Naive thymus-derived CD4-positive, alpha-beta T cell (primary cell): ENCODE measurements around the gene EPAS1. TPM values are rescaled to one million over a fixed set of nuclear protein-coding genes. Genes with fewer than 3 reads are reported as not detected.

Source experiments
- ATAC-seq: fragments of 150-1000 bp; cut with Tn5 transposase; 2 replicates; pipeline ENCODE4 v1.10.0; 2021; ENCODE audit warnings: mild to moderate bottlenecking, moderate library complexity
- CTCF ChIA-PET: fragments of 350-600 bp; sonication (Branson Sonifier 250); formaldehyde crosslinking; loops from one replicate; lab custom pipeline; 2021; ENCODE audit warnings: antibody characterized with exemption; lab: Charles Lee
- POLR2A ChIA-PET: fragments of 350-600 bp; sonication (Branson Sonifier 250); formaldehyde crosslinking; loops from one replicate; lab custom pipeline; 2021; ENCODE audit warnings: antibody characterized with exemption, inconsistent platforms; lab: Charles Lee
- DNase-seq, 9 donors: peaks; one replicate each; pipeline versions ENCODE4 v3.0.0 to v3.0.0-alpha.2; 2020 to 2022; ENCODE audit warnings: mixed read lengths in 1 of 9
- H3K27ac ChIP-seq: one replicate; pipeline ENCODE4 v1.7.0; 2013; ENCODE audit warnings: mild to moderate bottlenecking, low read depth, low read length, moderate library complexity
- H3K27me3 ChIP-seq, 2 donors: one replicate each; pipeline ENCODE4 v1.7.0; 2013; ENCODE audit warnings: low read length in 2 of 2, mild to moderate bottlenecking in 2 of 2, moderate library complexity in 2 of 2; ENCODE audit not compliant: control insufficient read depth in 2 of 2, insufficient read depth in 2 of 2
- H3K36me3 ChIP-seq, 3 experiments: 1 replicate in 2 of 3; 2 replicates in 1 of 3; pipeline ENCODE4 v1.7.0; 2013; ENCODE audit warnings: low read length in 3 of 3, mild to moderate bottlenecking in 3 of 3, moderate library complexity in 1 of 3; ENCODE audit not compliant: insufficient read depth in 3 of 3, control insufficient read depth in 2 of 3
- H3K4me1 ChIP-seq, 2 donors: one replicate each; pipeline ENCODE4 v1.7.0; 2013; ENCODE audit warnings: low read length in 2 of 2, mild to moderate bottlenecking in 2 of 2, moderate library complexity in 1 of 2; ENCODE audit not compliant: control insufficient read depth in 2 of 2, insufficient read depth in 2 of 2
- H3K4me3 ChIP-seq: 2 replicates; pipeline ENCODE4 v1.7.0; 2013; ENCODE audit warnings: mild to moderate bottlenecking, low read length
- H3K9me3 ChIP-seq, 3 experiments: 1 replicate in 2 of 3; 2 replicates in 1 of 3; pipeline ENCODE4 v1.7.0; 2013; ENCODE audit warnings: low read length in 3 of 3; ENCODE audit not compliant: control insufficient read depth in 2 of 3
- H3K27ac Mint-ChIP-seq, 9 donors: one replicate each; pipeline ENCODE4 v1.8.0; 2020 to 2022; ENCODE audit warnings: mixed read lengths in 9 of 9, mild to moderate bottlenecking in 8 of 9, moderate library complexity in 5 of 9, inconsistent platforms in 2 of 9
- H3K27me3 Mint-ChIP-seq, 5 donors: one replicate each; pipeline ENCODE4 v1.8.0; 2021 to 2022; ENCODE audit warnings: mixed read lengths in 5 of 5, mild to moderate bottlenecking in 1 of 5
- H3K36me3 Mint-ChIP-seq, 5 donors: one replicate each; pipeline ENCODE4 v1.8.0; 2020 to 2022; ENCODE audit warnings: mixed read lengths in 5 of 5, mild to moderate bottlenecking in 3 of 5, inconsistent platforms in 1 of 5
- H3K4me1 Mint-ChIP-seq, 7 donors: one replicate each; pipeline ENCODE4 v1.8.0; 2020 to 2022; ENCODE audit warnings: mixed read lengths in 7 of 7, mild to moderate bottlenecking in 3 of 7, inconsistent platforms in 1 of 7
- H3K4me3 Mint-ChIP-seq, 10 donors: one replicate each; pipeline ENCODE4 v1.8.0; 2020 to 2022; ENCODE audit warnings: mild to moderate bottlenecking in 10 of 10, mixed read lengths in 10 of 10, moderate library complexity in 6 of 10, inconsistent platforms in 2 of 10
- H3K9me3 Mint-ChIP-seq, 11 donors: one replicate each; pipeline ENCODE4 v1.8.0; 2020 to 2022; ENCODE audit warnings: mixed read lengths in 11 of 11, mild to moderate bottlenecking in 4 of 11, inconsistent platforms in 1 of 11, moderate library complexity in 1 of 11
- intact Hi-C, 2 donors: fragments of 100-400 bp; cut with micrococcal nuclease; formaldehyde crosslinking; loops; one replicate each; pipeline ENCODE4 v1.15.1; 2023
- polyA plus RNA-seq, 2 donors: library from polyadenylated mRNA; unstranded; fragments of 300-500 nt; fragmentation: Illumina TruSeq; gene quantifications; one replicate each; pipeline ENCODE4 v1.2.3, GENCODE V29; 2021
- total RNA-seq, 6 experiments: library from RNA in 5 of 6; stranded (reverse) in 5 of 6; gene quantifications; 1 replicate in 5 of 6; 2 replicates in 1 of 6; pipeline ENCODE4 v1.2.3 and lab custom pipeline; 2021 to 2026

EPAS1 gene
- total and polyA plus RNA-seq, 7 experiments from 2014 or later = 0.18 to 17.0 (median 4.7) TPM; not detected in 1

GRCh38 chr2:46284796-46285195, 12.4 kb upstream of the EPAS1 start:
- Histone ChIP-seq H3K4me3 (no peak overlapping the region), H3K27ac (no peak overlapping the region), H3K27me3 (no peaks in the 10 kb centered on the region), H3K4me1 (no peaks in the 10 kb centered on the region), H3K36me3 (no peaks in the 10 kb centered on the region), H3K9me3 (no peaks in the 10 kb centered on the region)
- Mint-ChIP-seq H3K9me3 (no peaks in the 10 kb centered on the region), H3K4me3 (no peak overlapping the region), H3K27me3 (peaks cover 0 to 46% (median 7%) of the 10 kb centered on the region in 5 donors), H3K4me1 (peaks cover 0 to 2% (median 0%) of the 10 kb centered on the region in 7 donors), H3K36me3 (no peaks in the 10 kb centered on the region), H3K27ac (no peak overlapping the region)
- no peak for DNase-seq
- POLR2A ChIA-PET = no interaction called here
- no peak for ATAC-seq
- CTCF ChIA-PET = no interaction called here
- intact Hi-C loops = no loop called here

GRCh38 chr2:46286715-46287114, 10.5 kb upstream of the EPAS1 start:
- intact Hi-C loops = no loop called here
- Histone ChIP-seq H3K27me3 (no peaks in the 10 kb centered on the region), H3K9me3 (no peaks in the 10 kb centered on the region), H3K36me3 (no peaks in the 10 kb centered on the region), H3K4me1 (no peaks in the 10 kb centered on the region), H3K27ac (no peak overlapping the region), H3K4me3 (no peak overlapping the region)
- Mint-ChIP-seq H3K27me3 (peaks cover 0 to 51% (median 7%) of the 10 kb centered on the region in 5 donors), H3K36me3 (no peaks in the 10 kb centered on the region), H3K4me3 (no peak overlapping the region), H3K9me3 (no peaks in the 10 kb centered on the region), H3K27ac (no peak overlapping the region), H3K4me1 (peaks cover 0 to 2% (median 0%) of the 10 kb centered on the region in 7 donors)
- ATAC-seq (no peak), DNase-seq (no peak)
- POLR2A ChIA-PET = no interaction called here
- CTCF ChIA-PET = no interaction called here

DNA sequence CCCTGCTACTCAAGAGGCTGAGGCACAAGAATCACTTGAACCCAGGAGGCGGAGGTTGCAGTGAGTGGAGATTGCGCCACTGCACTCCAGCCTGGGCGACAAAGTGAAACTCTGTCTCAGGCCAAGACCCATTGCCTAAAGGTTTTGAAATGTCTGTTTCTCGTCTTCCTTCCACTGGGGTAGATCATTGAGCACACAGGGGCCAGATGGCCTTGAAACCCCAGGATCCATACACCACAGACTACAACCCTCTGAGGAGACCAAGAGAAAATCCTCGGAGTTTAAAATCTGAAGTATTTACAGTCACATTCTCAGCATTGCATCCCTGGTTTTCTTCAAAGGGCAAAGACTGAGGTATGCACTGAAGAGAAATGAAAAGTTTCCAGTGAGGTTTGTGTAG, 7.1 kb upstream of the EPAS1 start:
- peaks cover 0 to 8% (median 0%) of the 10 kb centered on the region in 7 donors for H3K4me1 Mint-ChIP-seq
- H3K4me3 Mint-ChIP-seq = no peak overlapping the region
- no peaks in the 10 kb centered on the region for H3K36me3 Mint-ChIP-seq
- H3K4me1 ChIP-seq = no peaks in the 10 kb centered on the region
- ChIA-PET CTCF (no interaction called here), POLR2A (no interaction called here)
- no peaks in the 10 kb centered on the region for H3K36me3 ChIP-seq
- no peak overlapping the region for H3K4me3 ChIP-seq
- H3K27ac ChIP-seq = no peak overlapping the region
- intact Hi-C loops = no loop called here
- no peaks in the 10 kb centered on the region for H3K9me3 ChIP-seq
- H3K27ac Mint-ChIP-seq = no peak overlapping the region
- no peaks in the 10 kb centered on the region for H3K27me3 ChIP-seq
- ATAC-seq = no peak
- peaks cover 0 to 55% (median 0%) of the 10 kb centered on the region in 5 donors for H3K27me3 Mint-ChIP-seq
- DNase-seq = no peak
- no peaks in the 10 kb centered on the region for H3K9me3 Mint-ChIP-seq

DNA sequence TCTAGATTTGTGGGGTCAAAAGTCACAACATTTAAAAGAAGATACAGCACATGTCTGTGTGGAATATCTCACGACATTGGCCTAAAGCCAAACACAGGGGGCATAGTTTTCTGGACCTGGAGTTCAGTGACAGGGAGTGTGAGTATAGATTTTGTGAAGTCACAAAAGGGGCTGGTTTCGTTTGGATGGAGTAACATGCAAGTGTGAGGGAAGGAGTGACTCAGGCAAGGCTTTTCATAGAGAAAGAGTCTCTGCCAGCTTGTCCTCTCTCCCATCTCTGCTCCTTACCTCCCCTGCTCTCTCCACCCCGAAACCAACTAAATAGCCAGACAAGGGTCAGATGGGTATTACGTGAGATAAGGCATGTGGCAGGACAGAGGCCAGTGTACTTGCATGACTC, 3.7 kb upstream of the EPAS1 start:
- Mint-ChIP-seq H3K36me3 (no peaks in the 10 kb centered on the region), H3K4me1 (peaks cover 4 to 17% (median 9%) of the 10 kb centered on the region in 7 donors), H3K27ac (no peak overlapping the region), H3K27me3 (peaks cover 0 to 74% (median 19%) of the 10 kb centered on the region in 5 donors), H3K9me3 (peaks cover 0 to 2% (median 0%) of the 10 kb centered on the region in 11 donors), H3K4me3 (no peak overlapping the region)
- ATAC-seq = no peak
- H3K4me3 ChIP-seq = no peak overlapping the region
- peaks cover 5 to 15% of the 10 kb centered on the region in 2 donors for H3K4me1 ChIP-seq
- intact Hi-C loops = no loop called here
- CTCF ChIA-PET = interaction anchor here (1.0 to 1.8 kb wide), 2 partner anchors 228 to 230 kb away, joined by 3 to 16 read pairs; no protein-coding TSS in a partner anchor
- no peak for DNase-seq
- H3K36me3 ChIP-seq = no peaks in the 10 kb centered on the region
- peaks cover 0 to 6% of the 10 kb centered on the region in 2 donors for H3K27me3 ChIP-seq
- POLR2A ChIA-PET = no interaction called here
- H3K27ac ChIP-seq = no peak overlapping the region
- H3K9me3 ChIP-seq = no peaks in the 10 kb centered on the region

DNA sequence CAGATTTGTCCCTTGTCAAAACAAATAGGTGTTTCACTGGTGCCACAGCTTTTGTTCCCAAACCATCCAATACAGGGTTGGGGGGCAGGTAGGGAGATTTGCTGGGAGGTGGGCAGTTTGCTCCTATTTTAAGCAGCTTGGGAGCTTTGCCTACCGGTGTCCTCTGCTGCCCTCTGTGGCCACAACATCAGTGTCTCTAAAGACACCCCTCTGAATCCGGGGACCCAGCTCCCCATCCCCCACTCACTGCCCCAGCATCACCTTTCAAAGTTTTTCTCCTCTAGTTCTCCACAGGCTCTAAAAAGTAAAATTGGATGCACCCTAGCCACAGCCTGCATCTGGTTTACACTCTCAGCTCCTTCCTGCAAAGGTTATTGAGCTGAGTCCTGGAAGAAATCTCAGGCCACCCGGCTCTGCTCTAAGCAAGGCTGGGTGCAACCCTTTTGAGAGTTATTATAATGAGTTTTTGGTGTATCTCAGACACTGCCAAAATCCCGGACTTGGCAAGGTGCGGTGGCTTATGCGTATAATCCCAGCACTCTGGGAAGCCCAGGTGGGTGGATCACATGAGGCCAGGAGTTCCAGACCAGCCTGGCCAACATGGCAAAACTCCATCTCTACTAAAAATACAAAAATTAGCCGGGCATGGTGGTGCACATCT, 2.9 kb upstream of the EPAS1 start:
- no peaks in the 10 kb centered on the region for H3K9me3 ChIP-seq
- ChIA-PET POLR2A (no interaction called here), CTCF (interaction anchor here (0.7 to 1.8 kb wide), 5 partner anchors 64 to 246 kb away, joined by 3 to 16 read pairs (median 4); no protein-coding TSS in a partner anchor)
- DNase-seq (peak in 2 of 9 donors; percentile 15 to 28), ATAC-seq (no peak)
- peaks cover 1 to 9% of the 10 kb centered on the region in 2 donors for H3K27me3 ChIP-seq
- H3K4me3 ChIP-seq = no peak overlapping the region
- H3K4me1 Mint-ChIP-seq = peaks cover 10 to 23% (median 16%) of the 10 kb centered on the region in 7 donors
- intact Hi-C loops = loop anchor here (1.0 kb wide), 1 partner anchor 231 kb away; no protein-coding TSS in a partner anchor
- H3K4me3 Mint-ChIP-seq = peak overlapping the region in 1 of 10 donors; percentile 84
- H3K36me3 ChIP-seq = no peaks in the 10 kb centered on the region
- no peak overlapping the region for H3K27ac Mint-ChIP-seq
- H3K36me3 Mint-ChIP-seq = peaks cover 0 to 1% (median 0%) of the 10 kb centered on the region in 5 donors
- no peak overlapping the region for H3K27ac ChIP-seq
- peaks cover 14 to 23% of the 10 kb centered on the region in 2 donors for H3K4me1 ChIP-seq
- peaks cover 7 to 73% (median 24%) of the 10 kb centered on the region in 5 donors for H3K27me3 Mint-ChIP-seq
- H3K9me3 Mint-ChIP-seq = peaks cover 0 to 2% (median 0%) of the 10 kb centered on the region in 11 donors

DNA sequence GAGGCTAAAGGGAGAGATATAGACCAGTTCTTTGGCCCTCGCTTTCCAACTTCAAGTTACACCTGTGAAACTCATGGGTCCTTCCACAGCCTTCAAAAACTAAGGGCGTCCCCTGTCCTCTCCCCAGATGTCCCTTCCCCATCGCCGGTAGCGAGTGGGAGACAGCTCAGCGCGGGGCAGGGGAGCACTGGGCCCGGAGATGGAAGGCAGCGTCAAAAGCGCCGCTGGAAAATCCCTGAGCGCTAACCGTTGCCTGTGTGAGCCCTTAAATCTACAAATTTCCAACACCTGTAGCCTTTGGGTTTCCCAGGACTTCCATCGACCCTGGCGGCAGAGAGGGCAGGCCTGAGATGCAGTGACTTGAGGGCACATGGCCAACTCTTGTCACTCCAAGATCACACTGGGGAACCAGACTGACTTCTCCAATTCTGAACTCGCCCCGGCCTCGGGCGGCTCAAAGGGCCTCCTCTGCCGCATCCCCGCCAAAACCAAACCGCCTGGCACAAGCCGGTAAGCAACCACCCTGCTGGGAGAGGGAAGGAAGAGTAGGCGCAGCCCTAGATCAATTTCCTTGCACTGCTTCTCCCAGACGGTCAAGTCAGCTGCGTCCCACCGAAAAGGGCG, 879 bp upstream of the EPAS1 start:
- ChIA-PET CTCF (interaction anchor here (0.6 kb wide), 1 partner anchor 693 kb away, joined by 3 read pairs; no protein-coding TSS in a partner anchor), POLR2A (interaction anchor here (0.8 kb wide), 1 partner anchor 11 kb away, joined by 3 read pairs; no protein-coding TSS in a partner anchor)
- Histone ChIP-seq H3K27ac (no peak overlapping the region), H3K27me3 (peaks cover 13 to 18% of the 10 kb centered on the region in 2 donors), H3K4me1 (peaks cover 18 to 26% of the 10 kb centered on the region in 2 donors), H3K9me3 (no peaks in the 10 kb centered on the region), H3K36me3 (no peaks in the 10 kb centered on the region), H3K4me3 (peak overlapping the region; percentile 51)
- Mint-ChIP-seq H3K4me1 (peaks cover 14 to 30% (median 24%) of the 10 kb centered on the region in 7 donors), H3K9me3 (peaks cover 0 to 2% (median 0%) of the 10 kb centered on the region in 11 donors), H3K27ac (peak overlapping the region in 3 of 9 donors; percentile 8 to 14 (median 12)), H3K27me3 (peaks cover 18 to 86% (median 42%) of the 10 kb centered on the region in 5 donors), H3K4me3 (peak overlapping the region; percentile 63 to 95 (median 74)), H3K36me3 (peaks cover 0 to 3% (median 0%) of the 10 kb centered on the region in 5 donors)
- intact Hi-C loops = loop anchor here (2.0 to 5.0 kb wide), 6 partner anchors 54 to 646 kb away; partner anchors contain the start of gene PRKCE (in 1 of the 2)
- DNase-seq = peak in 2 of 9 donors; percentile 15 to 22
- no peak for ATAC-seq
